Esophagus squamous epithelium (tissue), 5 donors: ENCODE measurements around the gene FIGLA. TPM values are rescaled to one million over a fixed set of nuclear protein-coding genes. Genes with fewer than 3 reads are reported as not detected.

Experiments used
- DNase-seq: peaks from one replicate; lab custom pipeline; 2025; lab: John Stamatoyannopoulos, UW
- H3K27ac ChIP-seq, 4 donors: fragments of 200-600 bp; sonication (generic); one replicate each; pipeline ENCODE4 v1.5.1; 2016 to 2019; ENCODE audit warnings: mild to moderate bottlenecking in 1 of 4
- H3K27me3 ChIP-seq, 4 donors: fragments of 200-600 bp; sonication (generic); 1 replicate in 3 of 4; 2 replicates in 1 of 4; pipeline versions ENCODE4 v1.5.1 to v1.6.0; 2017 to 2021; ENCODE audit warnings: antibody characterized with exemption in 1 of 4
- H3K36me3 ChIP-seq, 3 donors: fragments of 200-600 bp; sonication (generic); one replicate each; pipeline ENCODE4 v1.5.1; 2016 to 2019
- H3K4me1 ChIP-seq, 3 donors: fragments of 200-600 bp; sonication (generic); one replicate each; pipeline ENCODE4 v1.5.1; 2017 to 2019
- H3K4me3 ChIP-seq, 4 donors: fragments of 200-600 bp; sonication (generic); 1 replicate in 3 of 4; 2 replicates in 1 of 4; pipeline ENCODE4 v1.5.1; 2016 to 2019; ENCODE audit warnings: mild to moderate bottlenecking in 2 of 4, moderate library complexity in 1 of 4
- H3K9me3 ChIP-seq, 3 donors: fragments of 200-600 bp; sonication (generic); one replicate each; pipeline ENCODE4 v1.5.1; 2016 to 2019
- POLR2A ChIP-seq, 4 donors: fragments of 450-650 bp; IDR thresholded peaks; one replicate each; pipeline ENCODE4 v1.6.1; 2017; ENCODE audit warnings: antibody characterized with exemption in 4 of 4, mild to moderate bottlenecking in 4 of 4, moderate library complexity in 3 of 4
- WGBS, 2 donors: methylation state at CpG; one replicate each; pipeline ENCODE4 v1.1.5; 2018; 5-methylcytosine and 5-hydroxymethylcytosine counted together
- intact Hi-C: fragments of 100-400 bp; cut with DNase I; formaldehyde crosslinking; loops from one replicate; pipeline ENCODE4 v1.15.0; 2022
- total RNA-seq, 4 donors: library from RNA; depleted of rRNA; stranded (reverse); fragments of >200 nt; gene quantifications; one replicate each; pipeline ENCODE4 v1.1.0, GENCODE V29; 2016
- TF ChIP-seq, protein P1 (sequence below), 6 experiments: fragments of 450-650 bp in 4 of 6; fragments of 200-600 bp in 2 of 6; sonication (generic) in 2 of 6; IDR thresholded peaks; one replicate each; pipeline ENCODE4 v1.5.1; 2016 to 2019; ENCODE audit warnings: antibody characterized with exemption in 6 of 6, mild to moderate bottlenecking in 4 of 6, moderate library complexity in 4 of 6
- donor health status: DM: yes; HTN: yes; CAD: no.

FIGLA gene
- total RNA-seq, 4 donors from 2014 or later, result not detected

DNA sequence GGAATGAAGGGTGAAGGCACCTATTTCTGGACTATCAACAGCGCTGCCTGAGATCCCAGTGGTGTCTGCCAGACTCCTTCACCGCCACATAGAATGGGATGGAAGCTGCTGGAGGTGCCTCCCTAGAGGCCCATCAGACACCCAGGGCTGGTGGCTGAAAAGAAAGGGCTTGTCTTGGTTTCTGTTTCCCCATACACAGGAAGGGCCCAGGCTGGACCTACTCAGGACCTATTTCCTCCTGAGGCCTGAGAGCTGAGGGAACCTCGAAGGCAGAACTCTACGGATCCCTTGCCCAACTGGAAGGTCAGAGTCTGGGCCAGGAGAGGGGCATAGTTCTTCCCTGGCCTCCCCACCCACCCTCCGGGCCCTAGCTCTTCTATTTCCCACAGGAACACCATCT is 32.8 kb upstream of the FIGLA start:
- 66 to 84% methylated on average over 4 of the region's 5 CpGs for WGBS, 2 donors
- intact Hi-C loops, result no loop called here
- no peak for DNase-seq
- H3K9me3 ChIP-seq, result no peaks in the 10 kb centered on the region
- no peaks in the 10 kb centered on the region for H3K4me1 ChIP-seq
- H3K27ac ChIP-seq, result no peak overlapping the region
- peaks cover 0 to 24% (median 0%) of the 10 kb centered on the region in 4 donors for H3K27me3 ChIP-seq
- no peak overlapping the region for H3K4me3 ChIP-seq
- TF ChIP-seq, protein P1, sequence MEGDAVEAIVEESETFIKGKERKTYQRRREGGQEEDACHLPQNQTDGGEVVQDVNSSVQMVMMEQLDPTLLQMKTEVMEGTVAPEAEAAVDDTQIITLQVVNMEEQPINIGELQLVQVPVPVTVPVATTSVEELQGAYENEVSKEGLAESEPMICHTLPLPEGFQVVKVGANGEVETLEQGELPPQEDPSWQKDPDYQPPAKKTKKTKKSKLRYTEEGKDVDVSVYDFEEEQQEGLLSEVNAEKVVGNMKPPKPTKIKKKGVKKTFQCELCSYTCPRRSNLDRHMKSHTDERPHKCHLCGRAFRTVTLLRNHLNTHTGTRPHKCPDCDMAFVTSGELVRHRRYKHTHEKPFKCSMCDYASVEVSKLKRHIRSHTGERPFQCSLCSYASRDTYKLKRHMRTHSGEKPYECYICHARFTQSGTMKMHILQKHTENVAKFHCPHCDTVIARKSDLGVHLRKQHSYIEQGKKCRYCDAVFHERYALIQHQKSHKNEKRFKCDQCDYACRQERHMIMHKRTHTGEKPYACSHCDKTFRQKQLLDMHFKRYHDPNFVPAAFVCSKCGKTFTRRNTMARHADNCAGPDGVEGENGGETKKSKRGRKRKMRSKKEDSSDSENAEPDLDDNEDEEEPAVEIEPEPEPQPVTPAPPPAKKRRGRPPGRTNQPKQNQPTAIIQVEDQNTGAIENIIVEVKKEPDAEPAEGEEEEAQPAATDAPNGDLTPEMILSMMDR (IDR thresholded peaks at IDR 0.05), result no peak
- no peak for TF ChIP-seq POLR2A (IDR thresholded peaks at IDR 0.05)
- no peaks in the 10 kb centered on the region for H3K36me3 ChIP-seq

DNA sequence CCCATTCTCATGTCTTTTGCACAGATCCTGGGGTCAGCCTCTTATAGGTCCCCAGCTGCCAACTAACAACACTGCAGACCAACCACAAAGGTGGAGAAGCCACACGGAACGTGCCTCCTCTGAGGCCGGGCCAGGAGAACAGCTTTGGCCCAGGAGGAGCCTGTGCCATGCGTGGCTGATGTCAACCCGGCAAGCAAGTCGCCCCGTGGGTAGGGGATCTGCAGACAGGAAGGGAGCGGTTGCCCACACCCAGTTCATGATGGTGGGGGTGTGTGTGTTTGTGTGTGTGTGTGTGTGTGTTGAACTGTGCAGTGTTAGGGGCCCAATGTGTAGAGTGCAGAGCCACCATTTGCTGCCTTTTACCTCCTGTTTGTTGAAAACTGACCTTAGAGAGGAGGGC is 32.4 kb upstream of the FIGLA start:
- H3K36me3 ChIP-seq, result no peaks in the 10 kb centered on the region
- no CpG with 5 or more reads among the region's 8 CpGs for WGBS, 2 donors
- DNase-seq, result no peak
- no peak overlapping the region for H3K27ac ChIP-seq
- TF ChIP-seq, protein P1 (IDR thresholded peaks at IDR 0.05), result no peak
- no peak for TF ChIP-seq POLR2A (IDR thresholded peaks at IDR 0.05)
- no peaks in the 10 kb centered on the region for H3K9me3 ChIP-seq
- intact Hi-C loops, result no loop called here
- no peaks in the 10 kb centered on the region for H3K4me1 ChIP-seq
- peaks cover 0 to 21% (median 0%) of the 10 kb centered on the region in 4 donors for H3K27me3 ChIP-seq
- H3K4me3 ChIP-seq, result no peak overlapping the region

DNA sequence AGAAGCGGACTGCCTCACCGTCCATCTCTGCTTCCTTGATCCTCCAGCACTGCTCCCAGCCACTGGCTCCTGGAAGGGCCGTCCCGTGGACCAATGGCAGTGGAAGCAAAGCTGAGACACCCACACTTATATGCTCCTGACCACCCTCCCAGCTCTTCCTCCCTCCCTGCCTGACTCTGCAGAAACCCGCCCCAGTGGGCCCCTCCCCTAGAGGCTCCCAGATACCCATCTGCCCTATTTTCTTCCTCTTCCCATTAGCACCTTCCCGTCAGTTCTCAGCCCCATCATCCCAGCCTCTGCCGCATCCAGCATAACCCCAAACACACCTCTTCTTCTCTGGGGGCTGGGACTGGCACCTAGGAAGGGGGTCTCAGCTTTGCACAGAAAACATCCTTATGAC is 30.1 kb upstream of the FIGLA start, which contains the start of gene CLEC4F:
Gene CLEC4F (minus strand): TSS at position 101 of the 400 bp plus-strand sequence. CDS start 76 bp downstream, at position 25.
- 64 to 71% methylated on average over 6 to 7 of the region's 7 CpGs for WGBS, 2 donors
- intact Hi-C loops, result no loop called here
- H3K4me1 ChIP-seq, result no peaks in the 10 kb centered on the region

DNA sequence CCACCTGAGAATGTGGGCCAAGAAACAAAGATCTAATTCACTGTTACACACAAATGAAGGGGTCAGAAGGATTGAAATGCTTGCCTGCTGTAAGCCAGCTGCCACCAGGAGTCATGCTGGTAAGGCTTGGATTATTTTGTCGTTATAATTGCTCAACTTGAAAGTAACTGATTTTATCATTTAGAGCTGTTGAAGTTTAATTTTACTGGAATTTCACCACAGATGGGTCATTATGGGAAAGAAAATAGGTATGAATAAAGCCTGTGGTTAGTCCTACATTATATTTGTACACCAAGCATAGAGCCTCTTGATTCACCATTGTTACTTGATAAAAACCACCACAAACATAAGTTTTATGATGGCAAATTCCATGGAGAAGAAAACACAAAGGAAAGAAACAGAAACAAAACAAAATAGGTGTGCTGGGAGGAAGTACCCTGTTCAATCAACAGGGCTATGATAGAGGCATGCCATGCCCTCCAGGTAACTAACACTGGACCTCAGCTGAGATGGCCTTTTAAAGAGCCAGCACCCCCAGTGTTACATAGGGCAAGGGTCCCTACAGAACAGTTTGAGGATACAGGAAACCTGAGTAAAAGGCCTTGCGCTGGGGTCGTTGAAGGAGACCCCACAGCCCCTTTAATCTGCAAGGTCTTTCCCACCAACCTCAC is 27.0 kb upstream of the FIGLA start:
- intact Hi-C loops, result no loop called here
- no peak overlapping the region for H3K4me3 ChIP-seq

More for the DNA sequence above, 30.1 kb upstream of the FIGLA start, which contains the start of gene CLEC4F:
- no peak within 1 kb of the TSS for H3K4me3 ChIP-seq
- no peaks in the 10 kb centered on the region for H3K9me3 ChIP-seq
- TF ChIP-seq, protein P1 (IDR thresholded peaks at IDR 0.05), result no peak
- no peak for TF ChIP-seq POLR2A (IDR thresholded peaks at IDR 0.05)
- H3K27ac ChIP-seq, result no peak within 1 kb of the TSS
- no peak for DNase-seq
- no peaks in the 10 kb centered on the region for H3K36me3 ChIP-seq
- H3K27me3 ChIP-seq, result peaks cover 0 to 37% (median 0%) of the 10 kb centered on the region in 4 donors

DNA sequence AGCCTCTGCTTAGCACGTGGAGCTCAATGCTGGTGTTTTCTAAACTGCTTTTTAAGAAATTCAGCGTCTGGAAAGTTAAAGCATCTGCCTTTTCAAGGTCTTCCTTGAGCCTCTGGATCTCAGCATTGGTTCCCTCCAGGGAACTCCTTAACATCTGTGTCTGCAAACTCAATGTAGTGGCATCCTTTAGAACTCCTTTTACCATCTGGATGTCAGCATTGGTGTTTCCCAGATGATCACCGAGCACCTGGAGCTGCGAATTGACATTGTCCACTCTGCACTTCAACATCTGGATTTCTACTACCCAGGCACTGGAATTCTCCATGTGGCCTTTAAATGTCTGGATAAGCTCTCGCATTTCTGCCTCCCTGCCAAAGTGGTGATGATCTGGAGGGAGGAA is 26.3 kb upstream of the FIGLA start:
- 71 to 80% methylated on average over 4 to 5 of the region's 5 CpGs for WGBS, 2 donors
- Histone ChIP-seq H3K4me1 (no peaks in the 10 kb centered on the region), H3K4me3 (no peak overlapping the region), H3K27me3 (peaks cover 0 to 54% (median 0%) of the 10 kb centered on the region in 4 donors), H3K36me3 (no peaks in the 10 kb centered on the region), H3K27ac (no peak overlapping the region), H3K9me3 (no peaks in the 10 kb centered on the region)
- DNase-seq, result no peak
- TF ChIP-seq POLR2A (IDR thresholded peaks at IDR 0.05), result no peak
- TF ChIP-seq, protein P1 (IDR thresholded peaks at IDR 0.05), result no peak
- intact Hi-C loops, result no loop called here

More for the DNA sequence above, 27.0 kb upstream of the FIGLA start:
- H3K27ac ChIP-seq, result no peak overlapping the region
- no peak for TF ChIP-seq POLR2A (IDR thresholded peaks at IDR 0.05)
- TF ChIP-seq, protein P1 (IDR thresholded peaks at IDR 0.05), result no peak
- 64 to 83% methylated on average over 3 of the region's 3 CpGs for WGBS, 2 donors
- DNase-seq, result no peak
- no peaks in the 10 kb centered on the region for H3K36me3 ChIP-seq
- H3K9me3 ChIP-seq, result no peaks in the 10 kb centered on the region
- H3K4me1 ChIP-seq, result no peaks in the 10 kb centered on the region
- H3K27me3 ChIP-seq, result peaks cover 0 to 53% (median 0%) of the 10 kb centered on the region in 4 donors
